Heart right ventricle (tissue), 16 donors: ENCODE data around the gene CPA4. TPM values are rescaled to one million over a fixed set of nuclear protein-coding genes. Genes with fewer than 3 reads are reported as not detected.
A peak's percentile ranks its signal among the peaks of the same experiment; 100 is the strongest.

Experiments used
- ATAC-seq, 8 donors: fragments of 200-7000 bp; cut with Tn5 transposase; one replicate each; pipeline ENCODE4 v1.9.1; 2020; ENCODE audit warnings: mild to moderate bottlenecking in 8 of 8, moderate library complexity in 8 of 8, moderate number of reproducible peaks in 1 of 8
- DNase-seq, 2 donors: peaks; one replicate each; pipeline ENCODE4 v3.0.0-alpha.2; 2020
- H3K27ac ChIP-seq, 10 donors: fragments of 200-600 bp; sonication (generic) in 2 of 10; one replicate each; pipeline versions ENCODE4 v1.5.0 to v1.8.0; 2020 to 2022; ENCODE audit warnings: mild to moderate bottlenecking in 3 of 10
- H3K27me3 ChIP-seq, 7 donors: fragments of 200-600 bp; one replicate each; pipeline ENCODE4 v1.8.0; 2021 to 2022; ENCODE audit warnings: mild to moderate bottlenecking in 2 of 7
- H3K36me3 ChIP-seq, 9 donors: fragments of 200-600 bp; sonication (generic) in 1 of 9; one replicate each; pipeline versions ENCODE4 v1.5.0 to v1.8.0; 2020 to 2022; ENCODE audit warnings: mild to moderate bottlenecking in 2 of 9
- H3K4me1 ChIP-seq, 9 donors: fragments of 200-600 bp; sonication (generic) in 1 of 9; one replicate each; pipeline versions ENCODE4 v1.5.0 to v1.8.0; 2020 to 2022; ENCODE audit warnings: mild to moderate bottlenecking in 4 of 9
- H3K4me3 ChIP-seq, 10 donors: fragments of 200-600 bp; sonication (generic) in 2 of 10; one replicate each; pipeline versions ENCODE4 v1.5.0 to v1.8.0; 2020 to 2022; ENCODE audit warnings: mild to moderate bottlenecking in 7 of 10, moderate library complexity in 2 of 10
- H3K9me3 ChIP-seq, 11 donors: fragments of 200-600 bp in 10 of 11; sonication (generic) in 2 of 11; one replicate each; pipeline versions ENCODE4 v1.5.0 to v1.8.0; 2013 to 2022; ENCODE audit warnings: mild to moderate bottlenecking in 2 of 11, control low read depth in 1 of 11, moderate library complexity in 1 of 11
- CTCF ChIP-seq, 9 donors: fragments of 200-600 bp; sonication (generic) in 2 of 9; IDR thresholded peaks; one replicate each; pipeline versions ENCODE4 v1.5.0 to v1.8.0; 2021 to 2022; ENCODE audit warnings: antibody characterized with exemption in 9 of 9, mild to moderate bottlenecking in 5 of 9, moderate library complexity in 1 of 9
- WGBS, 2 donors: extraction: QIAGEN DNeasy Blood & Tissue Kit; methylation state at CpG; one replicate each; pipeline ENCODE4 v1.1.7; 2013; ENCODE audit warnings: inconsistent platforms in 1 of 2; 5-methylcytosine and 5-hydroxymethylcytosine counted together
- intact Hi-C, 10 donors: fragments of 100-400 bp; cut with DNase I; formaldehyde crosslinking; loops; one replicate each; pipeline versions ENCODE4 v1.11.1 to v1.14.2; 2022
- polyA plus RNA-seq, 2 donors: library from polyadenylated mRNA; stranded (reverse); fragments of 200-250 nt; gene quantifications; one replicate each; pipeline ENCODE4 v1.2.3, GENCODE V29; 2013
- total RNA-seq, 10 donors: library from RNA; stranded (reverse); fragmentation: NEBNext Ultra II Directional in 3 of 10; extraction: Animal tissue kit (Norgen Biotek cat#: 25700) in 3 of 10; gene quantifications; one replicate each; pipeline versions ENCODE4 v1.2.1 to v1.2.4, GENCODE V29; 2021 to 2023
- donor health status: Arrhythmogenic right ventricular cardiomyopathy.
- donor health status: ischemic (EF 13 %, LVEDD 7.1; RV severe dilation, severe dysfunction).
- donor health status: healthy with polysubstance abuse.
- donor health status: DM: no; HTN: yes; CAD: no.
- donor health status: DM: no; HTN: no; CAD: no.
- donor health status: ischemic (EF 25% LVEDD 6.9; RV normal size, moderate dysfunction).
- donor health status: ischemic (EF 25% LVEDD 5.7; RV mildly dilated, moderate dysfunction).
- donor health status: healthy.
- donor health status: DM: yes; HTN: yes; CAD: no.
- donor health status: Ischemic cardiomyopathy.
- donor health status: ischemic (EF 35%, LVEDD 5.7; RV mildly dilated, moderate dysfunction).
- donor health status: nonischemic (EF 11% LVEDD 7.7; RV severe dilation, severe dysfunction).
- donor health status: DM: yes; HTN: yes; CAD: no.
- donor health status: PGD.
- donor health status: ischemic (EF 29% LVEDD 5.4; RV normal size, mild dysfunction).
- donor health status: nonischemic (EF 23%, LVEDD 6.1; RV moderate dilation, normal function).

Gene CPA4
- total and polyA plus RNA-seq, 12 donors, result 0.04 to 2.7 (median 0.46) TPM; not detected in 7

DNA sequence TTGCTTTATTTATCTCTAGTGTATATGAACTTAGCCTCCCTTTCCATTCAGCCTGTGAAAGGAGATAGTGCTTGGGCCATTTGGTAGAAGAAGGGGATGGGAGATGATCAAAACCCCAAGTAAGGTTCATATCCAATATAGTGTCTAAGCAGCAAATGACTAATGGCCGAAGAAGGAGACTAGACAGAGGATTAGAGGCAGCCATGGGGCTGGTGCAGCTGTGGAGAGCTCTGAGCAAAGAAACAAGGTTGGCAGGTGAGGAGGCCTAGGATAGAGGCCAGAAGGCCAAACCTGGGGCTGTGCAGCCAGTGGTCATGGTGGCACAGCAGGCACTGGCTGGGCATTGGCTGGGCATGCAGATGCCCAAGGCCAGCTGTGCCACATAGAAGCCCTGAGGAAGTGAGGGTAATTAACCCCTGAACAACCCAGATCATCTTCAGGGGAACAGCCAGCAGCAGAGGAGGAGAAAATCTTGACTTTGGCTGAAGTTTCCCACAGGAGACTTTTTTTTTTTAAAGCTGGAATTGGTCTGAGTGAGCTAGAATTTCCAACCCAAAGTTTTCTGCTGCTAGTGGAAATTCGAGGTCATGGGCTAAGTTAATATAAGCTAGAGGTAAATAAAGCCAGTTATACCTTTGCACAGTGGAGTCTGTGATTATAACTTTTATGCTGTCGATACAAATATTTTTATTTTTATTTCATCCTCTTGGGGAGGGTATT is 77.0 kb downstream of the CPA4 start:
- Histone ChIP-seq H3K36me3 (no peaks in the 10 kb centered on the region), H3K27ac (peak overlapping the region in 3 of 10 donors; percentile 6 to 43 (median 41)), H3K27me3 (no peaks in the 10 kb centered on the region), H3K9me3 (no peaks in the 10 kb centered on the region), H3K4me3 (no peak overlapping the region), H3K4me1 (peaks cover 5 to 51% (median 14%) of the 10 kb centered on the region in 9 donors)
- no peak for TF ChIP-seq CTCF (IDR thresholded peaks at IDR 0.05)
- 61 to 81% methylated on average over 3 of the region's 3 CpGs for WGBS, 2 donors
- DNase-seq (no peak), ATAC-seq (no peak)
- intact Hi-C loops, result loop anchor here in 1 of 10 donors (10.0 kb wide), 1 partner anchor 55 kb away; no protein-coding TSS in a partner anchor

- no peak for TF ChIP-seq CTCF (IDR thresholded peaks at IDR 0.05)
- ATAC-seq (no peak), DNase-seq (no peak)
- Histone ChIP-seq H3K27me3 (no peaks in the 10 kb centered on the region), H3K36me3 (no peaks in the 10 kb centered on the region), H3K27ac (peak overlapping the region in 3 of 10 donors; percentile 6 to 43 (median 6)), H3K9me3 (peaks cover 0 to 3% (median 0%) of the 10 kb centered on the region in 11 donors), H3K4me1 (peaks cover 5 to 51% (median 14%) of the 10 kb centered on the region in 9 donors), H3K4me3 (no peak overlapping the region)
- intact Hi-C loops, result no loop called here
- 82 to 84% methylated on average over 3 of the region's 3 CpGs for WGBS, 2 donors
Observed at GRCh38 chr7:130371046-130371445, 78.1 kb downstream of the CPA4 start.

GRCh38 chr7:130372402-130373165 is 79.6 kb downstream of the CPA4 start:
- WGBS, 2 donors, result 89 to 91% methylated on average over 11 of the region's 11 CpGs
- no peak for DNase-seq

More at GRCh38 chr7:130372402-130373165, 79.6 kb downstream of the CPA4 start:
- intact Hi-C loops, result no loop called here
- ATAC-seq, result no peak
- Histone ChIP-seq H3K27me3 (no peaks in the 10 kb centered on the region), H3K36me3 (no peaks in the 10 kb centered on the region), H3K4me3 (no peak overlapping the region), H3K4me1 (peaks cover 5 to 51% (median 14%) of the 10 kb centered on the region in 9 donors), H3K9me3 (peaks cover 0 to 15% (median 0%) of the 10 kb centered on the region in 11 donors), H3K27ac (peak overlapping the region in 9 of 10 donors; percentile 75 to 91 (median 82))
- TF ChIP-seq CTCF (IDR thresholded peaks at IDR 0.05), result no peak

Other genes with a start within 250 kb of the CPA4 start
- 10 to 100 TPM; 16.3 to 20.8 (median 17.8) TPM for gene ZC3HC1, start 241.8 kb upstream of the CPA4 start, total RNA-seq
- 10 to 100 TPM; 14.5 to 22.8 TPM for gene ZC3HC1, start 241.8 kb upstream of the CPA4 start, polyA plus RNA-seq
- 10 to 100 TPM; 23.4 to 33.7 (median 28.6) TPM for gene KLHDC10, start 222.6 kb upstream of the CPA4 start, total RNA-seq
- 10 to 100 TPM in 1 of 2 donors, 1 to 10 TPM in 1; 9.1 to 10.2 TPM for gene KLHDC10, start 222.6 kb upstream of the CPA4 start, polyA plus RNA-seq
- gene TMEM209, start 87.8 kb upstream of the CPA4 start, total RNA-seq, result 10 to 100 TPM in 8 of 10 donors, 1 to 10 TPM in 2; 7.7 to 14.7 (median 12.6) TPM
- gene TMEM209, start 87.8 kb upstream of the CPA4 start, polyA plus RNA-seq, result 1 to 10 TPM; 5.9 to 6.4 TPM
- gene SSMEM1, start 85.3 kb upstream of the CPA4 start, total RNA-seq, result not detected
- gene SSMEM1, start 85.3 kb upstream of the CPA4 start, polyA plus RNA-seq, result not detected
- 1 to 10 TPM in 1 of 10 donors, under 1 TPM in 6, not detected in 3; 0.60 to 1.1 (median 0.91) TPM for gene CPA2, start 26.3 kb upstream of the CPA4 start, total RNA-seq
- gene CPA2, start 26.3 kb upstream of the CPA4 start, polyA plus RNA-seq, result under 1 TPM in 1 of 2 donors, not detected in 1; 0.23 TPM
- gene CPA5, start 51.7 kb downstream of the CPA4 start, total RNA-seq, result not detected
- gene CPA5, start 51.7 kb downstream of the CPA4 start, polyA plus RNA-seq, result under 1 TPM in 1 of 2 donors, not detected in 1; 0.06 TPM
- 1 to 10 TPM in 7 of 10 donors, not detected in 3; 2.3 to 3.8 (median 2.8) TPM for gene CPA1, start 87.3 kb downstream of the CPA4 start, total RNA-seq
- under 1 TPM in 1 of 2 donors, not detected in 1; 0.35 TPM for gene CPA1, start 87.3 kb downstream of the CPA4 start, polyA plus RNA-seq
- 1 to 10 TPM; 3.1 to 6.3 (median 4.7) TPM for gene CEP41, start 147.9 kb downstream of the CPA4 start, total RNA-seq
- 1 to 10 TPM; 2.2 to 5.4 TPM for gene CEP41, start 147.9 kb downstream of the CPA4 start, polyA plus RNA-seq
- 10 to 100 TPM in 2 of 10 donors, 1 to 10 TPM in 8; 1.5 to 26.2 (median 5.9) TPM for gene MEST, start 198.9 kb downstream of the CPA4 start, total RNA-seq
- 1 to 10 TPM; 4.4 to 4.5 TPM for gene MEST, start 198.9 kb downstream of the CPA4 start, polyA plus RNA-seq